WERI-Rb-1 (cell line): ENCODE results near the gene SLC12A7.
"Not testable (repeated sequence)": the region's sequence is repeated elsewhere in the genome, so short reads cannot be mapped to it uniquely, and the experiment has no call there.

Source experiments
- DNase-seq: peaks from one replicate; pipeline ENCODE4 v3.0.0-alpha.2; 2020
- H3K27ac ChIP-seq: fragments of 250-450 bp; sonication (Bioruptor Pico); 2 replicates; pipeline ENCODE4 v1.5.1; 2020; ENCODE audit warnings: mild to moderate bottlenecking, moderate library complexity
- H3K27me3 ChIP-seq: fragments of 250-450 bp; sonication (Bioruptor Pico); 2 replicates; pipeline ENCODE4 v1.5.1; 2021; ENCODE audit warnings: mild to moderate bottlenecking, low read depth, moderate library complexity; ENCODE audit not compliant: insufficient read depth, severe bottlenecking
- H3K36me3 ChIP-seq: fragments of 250-450 bp; sonication (Bioruptor Pico); 2 replicates; pipeline ENCODE4 v1.5.1; 2020; ENCODE audit warnings: mild to moderate bottlenecking, moderate library complexity
- H3K4me3 ChIP-seq: 2 replicates; pipeline ENCODE4 v1.5.1; 2011; ENCODE audit warnings: low read depth, mild to moderate bottlenecking, control low read depth, low read length
- H3K9me3 ChIP-seq: fragments of 250-450 bp; sonication (Bioruptor Pico); 2 replicates; pipeline ENCODE4 v1.5.1; 2021; ENCODE audit warnings: mild to moderate bottlenecking, moderate library complexity; ENCODE audit not compliant: severe bottlenecking
- TF ChIP-seq, protein P1 (sequence below): IDR thresholded peaks from 2 replicates; pipeline ENCODE4 v1.5.1; 2011; ENCODE audit warnings: low read depth, mild to moderate bottlenecking, control low read depth, inconsistent platforms, low read length

The SLC12A7 gene

GRCh38 chr5:1003296-1003937, 108.4 kb downstream of the SLC12A7 start:
- DNase-seq: peak; percentile 8
- TF ChIP-seq, protein P1, sequence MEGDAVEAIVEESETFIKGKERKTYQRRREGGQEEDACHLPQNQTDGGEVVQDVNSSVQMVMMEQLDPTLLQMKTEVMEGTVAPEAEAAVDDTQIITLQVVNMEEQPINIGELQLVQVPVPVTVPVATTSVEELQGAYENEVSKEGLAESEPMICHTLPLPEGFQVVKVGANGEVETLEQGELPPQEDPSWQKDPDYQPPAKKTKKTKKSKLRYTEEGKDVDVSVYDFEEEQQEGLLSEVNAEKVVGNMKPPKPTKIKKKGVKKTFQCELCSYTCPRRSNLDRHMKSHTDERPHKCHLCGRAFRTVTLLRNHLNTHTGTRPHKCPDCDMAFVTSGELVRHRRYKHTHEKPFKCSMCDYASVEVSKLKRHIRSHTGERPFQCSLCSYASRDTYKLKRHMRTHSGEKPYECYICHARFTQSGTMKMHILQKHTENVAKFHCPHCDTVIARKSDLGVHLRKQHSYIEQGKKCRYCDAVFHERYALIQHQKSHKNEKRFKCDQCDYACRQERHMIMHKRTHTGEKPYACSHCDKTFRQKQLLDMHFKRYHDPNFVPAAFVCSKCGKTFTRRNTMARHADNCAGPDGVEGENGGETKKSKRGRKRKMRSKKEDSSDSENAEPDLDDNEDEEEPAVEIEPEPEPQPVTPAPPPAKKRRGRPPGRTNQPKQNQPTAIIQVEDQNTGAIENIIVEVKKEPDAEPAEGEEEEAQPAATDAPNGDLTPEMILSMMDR: no peak
- H3K27me3 ChIP-seq: no peaks in the 10 kb centered on the region
- no peaks in the 10 kb centered on the region for H3K9me3 ChIP-seq
- no peaks in the 10 kb centered on the region for H3K36me3 ChIP-seq
- no peak overlapping the region for H3K4me3 ChIP-seq
- no peak overlapping the region for H3K27ac ChIP-seq

GRCh38 chr5:1002836-1003235, 109.0 kb downstream of the SLC12A7 start:
- no peaks in the 10 kb centered on the region for H3K27me3 ChIP-seq
- no peak for DNase-seq
- no peak overlapping the region for H3K27ac ChIP-seq
- TF ChIP-seq, protein P1: no peak
- H3K9me3 ChIP-seq: no peaks in the 10 kb centered on the region
- H3K4me3 ChIP-seq: no peak overlapping the region
- H3K36me3 ChIP-seq: no peaks in the 10 kb centered on the region

- Histone ChIP-seq H3K9me3 (no peaks in the 10 kb centered on the region), H3K27me3 (no peaks in the 10 kb centered on the region), H3K36me3 (no peaks in the 10 kb centered on the region), H3K4me3 (no peak overlapping the region), H3K27ac (no peak overlapping the region)
- no peak for DNase-seq
- TF ChIP-seq, protein P1: no peak
Observed at GRCh38 chr5:1002271-1002546, 109.7 kb downstream of the SLC12A7 start.

GRCh38 chr5:1001406-1002270, 110.2 kb downstream of the SLC12A7 start:
- H3K36me3 ChIP-seq: no peaks in the 10 kb centered on the region
- H3K27me3 ChIP-seq: no peaks in the 10 kb centered on the region
- peak; percentile 14 for DNase-seq
- H3K4me3 ChIP-seq: no peak overlapping the region
- H3K27ac ChIP-seq: no peak overlapping the region
- TF ChIP-seq, protein P1: no peak
- H3K9me3 ChIP-seq: no peaks in the 10 kb centered on the region

- H3K27ac ChIP-seq, H3K4me3 ChIP-seq, H3K9me3 ChIP-seq, H3K27me3 ChIP-seq, H3K36me3 ChIP-seq: not testable (repeated sequence)
- DNase-seq: peak; percentile 62
Observed at GRCh38 chr5:1000831-1001230, 111.0 kb downstream of the SLC12A7 start.
